ENCODE measurements around the gene ACSL4.

ACSL4 gene

GRCh38 chrX:109601486-109601885 lies 131.6 kb downstream of the ACSL4 start:
- TF ChIP-seq CTCF (IDR thresholded peaks at IDR 0.05; ENCODE audit: low read depth, low read length) = no peak
- DNase-seq (ENCODE audit: extremely low read depth, low read depth) = no peak

GRCh38 chrX:109600237-109600651 lies 132.8 kb downstream of the ACSL4 start:
- no peak for TF ChIP-seq CTCF (IDR thresholded peaks at IDR 0.05; ENCODE audit: low read depth, low read length)
- DNase-seq (ENCODE audit: extremely low read depth, low read depth) = no peak

- no peak for DNase-seq (ENCODE audit: extremely low read depth, low read depth)
- no peak for TF ChIP-seq CTCF (IDR thresholded peaks at IDR 0.05; ENCODE audit: low read depth, low read length)
These were observed 137.0 kb downstream of the ACSL4 start for GRCh38 chrX:109596015-109596414.

Measured in AG09319 (cell line).